HepG2 (cell line): ENCODE results near the gene PPP1R13B. TPM values are rescaled to one million over a fixed set of nuclear protein-coding genes. Genes with fewer than 3 reads are reported as not detected.

Source experiments
- ATAC-seq: fragments of 200-7000 bp; cut with Tn5 transposase; 3 replicates; pipeline ENCODE4 v1.9.1; 2020; ENCODE audit warnings: mild to moderate bottlenecking, moderate library complexity
- Bru-seq: library from RNA; stranded (reverse); fragments of 400-500 nt; gene quantifications from one replicate; lab custom pipeline; 2021; lab: Mats Ljungman, UMichigan
- BruChase-seq, 2 experiments: library from RNA; stranded (reverse); fragments of 400-500 nt; gene quantifications; one replicate each; lab custom pipeline; 2021; lab: Mats Ljungman, UMichigan
- BruUV-seq: library from RNA; stranded (reverse); fragments of 400-500 nt; replicated peaks from 2 replicates; lab custom pipeline; 2021; lab: Mats Ljungman, UMichigan
- CTCF ChIA-PET: fragments of 300-600 bp; formaldehyde crosslinking; extraction: SDS; loops from one replicate; lab custom pipeline; 2021; ENCODE audit warnings: low total read pairs, inconsistent platforms, low intra/inter-chr PET ratio; lab: Yijun Ruan, JAX
- POLR2A ChIA-PET: fragments of 350-600 bp; sonication (Branson Sonifier 250); formaldehyde crosslinking; loops from one replicate; lab custom pipeline; 2020; ENCODE audit warnings: antibody characterized with exemption, inconsistent platforms; lab: Yijun Ruan, JAX
- DNase-seq: peaks from one replicate; pipeline ENCODE4 v3.0.0-alpha.2; 2015; ENCODE audit warnings: low spot score
- FAIRE-seq: peaks from 3 replicates; lab custom pipeline; 2011; peaks lifted over from hg19 to GRCh38; lab: Jason Lieb, UNC
- H2AFZ ChIP-seq: one replicate; pipeline ENCODE4 v1.6.1; 2011; ENCODE audit warnings: low read length, inconsistent platforms
- H3K27ac ChIP-seq: fragments of 300-600 bp; 3 replicates; pipeline ENCODE4 v1.8.0; 2011; ENCODE audit warnings: mixed run types, mild to moderate bottlenecking, mixed read lengths, low read length, inconsistent platforms; ENCODE audit not compliant: insufficient read depth; ENCODE audit errors: extremely low read length
- H3K27me3 ChIP-seq, 2 experiments: fragments of 200-600 bp in 1 of 2; 2 replicates in 1 of 2; 3 replicates in 1 of 2; pipeline versions ENCODE4 v1.6.0 to v1.8.0; 2011; ENCODE audit warnings: low read length in 2 of 2, mild to moderate bottlenecking in 2 of 2, moderate library complexity in 2 of 2, inconsistent platforms in 1 of 2; ENCODE audit not compliant: insufficient read depth in 2 of 2, control insufficient read depth in 1 of 2
- H3K36me3 ChIP-seq, 2 experiments: fragments of 200-600 bp in 1 of 2; replicated peaks in 1 of 2; 2 replicates in 1 of 2; 3 replicates in 1 of 2; pipeline versions ENCODE4 v1.5.1 to v1.8.0; 2011; ENCODE audit warnings: low read length in 2 of 2, inconsistent platforms in 1 of 2; ENCODE audit not compliant: insufficient read depth in 2 of 2, control insufficient read depth in 1 of 2
- H3K4me1 ChIP-seq: 2 replicates; pipeline ENCODE4 v1.5.1; 2012; ENCODE audit warnings: low read length, inconsistent platforms; ENCODE audit not compliant: insufficient read depth
- H3K4me2 ChIP-seq: 2 replicates; pipeline ENCODE4 v1.6.0; 2011; ENCODE audit warnings: low read depth, low read length, inconsistent platforms
- H3K4me3 ChIP-seq, 3 experiments: fragments of 200-600 bp in 1 of 3; sonication (generic), shearing (Covaris generic) in 1 of 3; replicated peaks in 1 of 3; 2 replicates each; pipeline ENCODE4 v1.5.1; 2011 to 2016; ENCODE audit warnings: low read length in 3 of 3, inconsistent platforms in 2 of 3, low read depth in 2 of 3, mild to moderate bottlenecking in 2 of 3, control low read depth in 1 of 3, mixed read lengths in 1 of 3; ENCODE audit not compliant: insufficient read depth in 1 of 3
- H3K79me2 ChIP-seq: one replicate; pipeline ENCODE4 v1.6.1; 2011; ENCODE audit warnings: low read length, inconsistent platforms; ENCODE audit not compliant: insufficient read depth
- H3K9ac ChIP-seq: 2 replicates; pipeline ENCODE4 v1.6.0; 2011; ENCODE audit warnings: mild to moderate bottlenecking, low read depth, low read length, inconsistent platforms; ENCODE audit not compliant: insufficient read depth
- H3K9me3 ChIP-seq: 2 replicates; pipeline ENCODE4 v1.5.1; 2012; ENCODE audit warnings: mild to moderate bottlenecking, low read length
- H4K20me1 ChIP-seq: 2 replicates; pipeline ENCODE4 v1.6.0; 2011; ENCODE audit warnings: inconsistent platforms, mild to moderate bottlenecking, low read length, moderate library complexity; ENCODE audit not compliant: insufficient read depth
- AGO1 ChIP-seq: fragments of 200-400 bp; formaldehyde crosslinking; IDR thresholded peaks from 2 replicates; pipeline ENCODE4 v1.6.1; 2017; ENCODE audit warnings: mild to moderate bottlenecking, low read depth, low read length, moderate library complexity; ENCODE audit not compliant: poor library complexity, severe bottlenecking
- AGO2 ChIP-seq: fragments of 200-400 bp; formaldehyde crosslinking; optimal IDR thresholded peaks from 2 replicates; pipeline ENCODE3; 2017; ENCODE audit warnings: mild to moderate bottlenecking, low read depth, low read length, moderate library complexity
- ASH2L ChIP-seq: fragments of 300-600, 200-600 bp; sonication (generic); IDR thresholded peaks from 2 replicates; pipeline ENCODE4 v1.7.0; 2017; ENCODE audit warnings: low read depth, mild to moderate bottlenecking, moderate library complexity, mixed read lengths, low read length; ENCODE audit not compliant: insufficient read length
- CREM ChIP-seq, 2 experiments: sonication (generic) in 1 of 2; formaldehyde crosslinking in 1 of 2; IDR thresholded peaks; 2 replicates each; pipeline versions ENCODE4 v1.4.0 to v1.6.1; 2016 to 2020; ENCODE audit warnings: antibody characterized with exemption in 1 of 2, mild to moderate bottlenecking in 1 of 2, missing genetic modification reagents in 1 of 2
- MAZ ChIP-seq, 2 experiments: sonication (generic) in 1 of 2; formaldehyde crosslinking in 1 of 2; IDR thresholded peaks; 2 replicates each; pipeline versions ENCODE4 v1.5.0 to v1.6.1; 2012 to 2020; ENCODE audit warnings: low read depth in 2 of 2, mild to moderate bottlenecking in 2 of 2, borderline replicate concordance in 1 of 2, improper control_type of control experiment in 1 of 2, low read length in 1 of 2, missing genetic modification reagents in 1 of 2, moderate library complexity in 1 of 2
- POGZ ChIP-seq: sonication (generic); formaldehyde crosslinking; IDR thresholded peaks from 2 replicates; pipeline ENCODE4 v1.4.0; 2020; ENCODE audit warnings: mild to moderate bottlenecking, missing genetic modification reagents
- POLR2A ChIP-seq, 2 experiments: IDR thresholded peaks; 2 replicates each; pipeline ENCODE4 v1.6.1; 2011; ENCODE audit warnings: low read depth in 2 of 2, low read length in 2 of 2, mild to moderate bottlenecking in 1 of 2, moderate library complexity in 1 of 2; ENCODE audit not compliant: insufficient read depth in 1 of 2
- PPARG ChIP-seq: conservative IDR thresholded peaks from 2 replicates; pipeline ENCODE4 v1.6.1; 2016; ENCODE audit warnings: missing biosample characterization, missing genetic modification reagents
- TMF1 ChIP-seq: sonication (generic); formaldehyde crosslinking; IDR thresholded peaks from 2 replicates; pipeline ENCODE4 v1.8.1; 2022; ENCODE audit warnings: low read depth, missing genetic modification reagents
- YEATS2 ChIP-seq: sonication (generic); formaldehyde crosslinking; IDR thresholded peaks from 2 replicates; pipeline ENCODE4 v1.4.0; 2020; ENCODE audit warnings: missing genetic modification reagents, borderline replicate concordance
- ZBTB8A ChIP-seq: sonication (generic); formaldehyde crosslinking; IDR thresholded peaks from 2 replicates; pipeline ENCODE4 v1.4.0; 2020; ENCODE audit warnings: mild to moderate bottlenecking, low read depth, missing genetic modification reagents, borderline replicate concordance
- ZFY ChIP-seq: sonication (generic); formaldehyde crosslinking; IDR thresholded peaks from 2 replicates; pipeline ENCODE4 v1.4.0; 2020; ENCODE audit warnings: missing genetic modification reagents
- ZNF263 ChIP-seq: sonication (generic); formaldehyde crosslinking; IDR thresholded peaks from 2 replicates; pipeline ENCODE4 v1.4.0; 2020; ENCODE audit warnings: missing genetic modification reagents
- ZNF280B ChIP-seq: sonication (generic); formaldehyde crosslinking; IDR thresholded peaks from 2 replicates; pipeline ENCODE4 v1.5.0; 2020; ENCODE audit warnings: missing genetic modification reagents, mild to moderate bottlenecking, borderline replicate concordance
- ZNF354B ChIP-seq: sonication (generic); formaldehyde crosslinking; IDR thresholded peaks from 2 replicates; pipeline ENCODE4 v1.8.0; 2022; ENCODE audit warnings: mild to moderate bottlenecking, missing genetic modification reagents
- ZNF547 ChIP-seq: sonication (generic); formaldehyde crosslinking; IDR thresholded peaks from 2 replicates; pipeline ENCODE4 v1.5.1; 2020; ENCODE audit warnings: mild to moderate bottlenecking, missing genetic modification reagents
- WGBS: methylation state at CpG from one replicate; pipeline ENCODE4 v1.1.6; 2017; ENCODE audit warnings: low lambda C conversion rate; 5-methylcytosine and 5-hydroxymethylcytosine counted together
- in situ Hi-C: cut with HindIII; loops from 2 replicates; pipeline ENCODE4 v1.10.0; 2017; ENCODE audit warnings: low pct_unique_long_range_greater_than_20kb; ENCODE audit not compliant: extremely low pct_ligation_motif_present
- intact Hi-C: fragments of 100-400 bp; cut with micrococcal nuclease; formaldehyde crosslinking; loops from one replicate; pipeline ENCODE4 v1.10.0; 2022; ENCODE audit not compliant: unreplicated experiment
- long read RNA-seq, 2 experiments: library from RNA in 1 of 2; library from polyadenylated mRNA in 1 of 2; stranded (forward) in 1 of 2; unstranded in 1 of 2; transcript quantifications; one replicate each; pipeline ENCODE4 v2.0.0, GENCODE V29; 2019 to 2022
- polyA minus RNA-seq, 3 experiments: library from RNA; depleted of rRNA, polyadenylated mRNA; stranded (reverse); fragments of >200 nt; gene quantifications; 2 replicates each; pipeline ENCODE4 v1.2.3, GENCODE V29; 2011; ENCODE audit warnings: low replicate concordance in 1 of 3
- polyA plus RNA-seq, 8 experiments: library from polyadenylated mRNA; depleted of rRNA in 3 of 8; stranded (reverse) in 7 of 8; unstranded in 1 of 8; fragments of >200 nt; fragmentation: Illumina TruSeq in 4 of 8; extraction: Trizol in 4 of 8; gene quantifications; 2 replicates each; pipeline versions ENCODE4 v1.2.1 to v1.2.3, GENCODE V29; 2011 to 2016; ENCODE audit warnings: low read depth in 4 of 8, missing spikeins in 1 of 8, mixed read lengths in 1 of 8; ENCODE audit not compliant: insufficient read depth in 1 of 8
- total RNA-seq, 5 experiments: library from RNA; depleted of rRNA; stranded (reverse); fragments of >200 nt; fragmentation: Illumina TruSeq; extraction: Trizol; gene quantifications; 2 replicates each; pipeline ENCODE4 v1.2.3, GENCODE V29; 2016; ENCODE audit warnings: low read depth in 1 of 5

PPP1R13B gene
- total RNA-seq (2016; rRNA removed; fragmentation: Illumina TruSeq; extraction: Trizol) = 5.3 and 9.4 TPM in 2 replicates
- total RNA-seq (2016; cell fraction: cytosol; rRNA removed; fragmentation: Illumina TruSeq; extraction: Trizol; ENCODE audit: low read depth) = 36.5 and 44.3 TPM in 2 replicates
- 5.9 and 7.8 TPM in 2 replicates for total RNA-seq (2016; cell fraction: insoluble cytoplasmic fraction; rRNA removed; fragmentation: Illumina TruSeq; extraction: Trizol)
- 11.4 and 12.4 TPM in 2 replicates for total RNA-seq (2016; cell fraction: membrane; rRNA removed; fragmentation: Illumina TruSeq; extraction: Trizol)
- total RNA-seq (2016; cell fraction: nucleus; rRNA removed; fragmentation: Illumina TruSeq; extraction: Trizol) = 13.0 and 13.3 TPM in 2 replicates
- polyA plus RNA-seq (2011; rRNA removed) = 4.6 and 5.3 TPM in 2 replicates
- polyA plus RNA-seq (2011; cell fraction: cytosol; rRNA removed) = 2.9 and 3.0 TPM in 2 replicates
- 20.9 and 24.0 TPM in 2 replicates for polyA plus RNA-seq (2011; cell fraction: nucleus; rRNA removed)
- polyA plus RNA-seq (2012) = 5.1 and 6.3 TPM in 2 replicates
- polyA plus RNA-seq (2016; cell fraction: cytosol; fragmentation: Illumina TruSeq; extraction: Trizol; ENCODE audit: low read depth) = 2.2 and 2.3 TPM in 2 replicates
- 4.2 and 6.1 TPM in 2 replicates for polyA plus RNA-seq (2016; cell fraction: insoluble cytoplasmic fraction; fragmentation: Illumina TruSeq; extraction: Trizol; ENCODE audit: low read depth)
- polyA plus RNA-seq (2016; cell fraction: membrane; fragmentation: Illumina TruSeq; extraction: Trizol; ENCODE audit: low read depth) = 4.0 and 4.8 TPM in 2 replicates
- 33.9 and 35.1 TPM in 2 replicates for polyA plus RNA-seq (2016; cell fraction: nucleus; fragmentation: Illumina TruSeq; extraction: Trizol; ENCODE audit: insufficient read depth, low read depth)
- polyA minus RNA-seq (2011; rRNA and poly(A)+ RNA removed; ENCODE audit: low replicate concordance) = 8.5 and 13.6 TPM in 2 replicates
- 2.9 and 4.5 TPM in 2 replicates for polyA minus RNA-seq (2011; cell fraction: cytosol; rRNA and poly(A)+ RNA removed)
- polyA minus RNA-seq (2011; cell fraction: nucleus; rRNA and poly(A)+ RNA removed) = 14.5 and 21.1 TPM in 2 replicates
- percentile 57 among the genes with signal in this experiment for Bru-seq, nascent RNA
- percentile 67 among the genes with signal in this experiment for BruChase-seq, experiment 1, labeled RNA remaining after a 6-hour chase
- BruChase-seq, experiment 2, labeled RNA remaining after a 2-hour chase = percentile 65 among the genes with signal in this experiment
- long read RNA-seq, experiment 1, partial matches to known transcripts = 0 of 2 reads
- long read RNA-seq, experiment 1, other reads (novel, unspliced or antisense) = 1 of 2 reads
- long read RNA-seq, experiment 2, partial matches to known transcripts = 14 of 28 reads
- long read RNA-seq, experiment 2, other reads (novel, unspliced or antisense) = 13 of 28 reads

GRCh38 chr14:103847451-103848174 is at the start of gene PPP1R13B:
TSS of gene PPP1R13B (minus strand) at chr14:103847575. CDS start at chr14:103847307, 268 bp downstream.
- H2AFZ ChIP-seq = no peak within 1 kb of the TSS
- peaks cover 36% of the 10 kb centered on the region for H3K79me2 ChIP-seq
- ATAC-seq (peak; percentile 80), DNase-seq (peak; percentile 78), FAIRE-seq (no peak)
- 0% methylated on average over 18 of the region's 104 CpGs for WGBS
- H3K4me2 ChIP-seq = peak within 1 kb of the TSS; percentile 88
- H3K27me3 ChIP-seq = no peaks in the 10 kb centered on the region; a peak in 1 of 5 replicates
- H4K20me1 ChIP-seq = peaks cover 3% of the 10 kb centered on the region; the same call in 1 of the 2 replicates
- peaks cover 0 to 8% of the 10 kb centered on the region in 2 experiments; a peak in 1 of 5 replicates for H3K36me3 ChIP-seq
- intact Hi-C loops = loop anchor here (5.0 kb wide), 2 partner anchors 40 kb away; no protein-coding TSS in a partner anchor
- CTCF ChIA-PET = no interaction called here
- peak within 1 kb of the TSS; percentile 83 to 92 (median 88) for H3K4me3 ChIP-seq
- peak within 1 kb of the TSS; percentile 63 for H3K27ac ChIP-seq
- in situ Hi-C loops = no loop called here
- peaks cover 44% of the 10 kb centered on the region for H3K4me1 ChIP-seq
- peak within 1 kb of the TSS; percentile 77 for H3K9ac ChIP-seq
- H3K9me3 ChIP-seq = no peaks in the 10 kb centered on the region
- POLR2A ChIA-PET = interaction anchor here (1.9 to 3.0 kb wide), 2 partner anchors 28 to 32 kb away, joined by 4 to 18 read pairs; no protein-coding TSS in a partner anchor
- TSS peak; percentile 77 for BruUV-seq
- no peak for TF ChIP-seq ZNF280B (CRISPR knock-in tag)
- no peak for TF ChIP-seq TMF1 (CRISPR knock-in tag)
- peak; percentile 53 for TF ChIP-seq ASH2L
- peak in 1 of 2 experiments; percentile 82; a peak in 2 of 4 replicates for TF ChIP-seq POLR2A (IDR thresholded peaks at IDR 0.05; ENCODE audit: insufficient read depth in 1 of 2, low read depth in 2 of 2, low read length in 2 of 2)
- TF ChIP-seq ZNF263 = no peak
- TF ChIP-seq ZNF354B (CRISPR knock-in tag) = no peak
- no peak for TF ChIP-seq AGO2
- no peak for TF ChIP-seq PPARG (CRISPR knock-in tag)
- 0 out of 2 replicates have a peak, but pooled peaks have one; percentile 4 for TF ChIP-seq YEATS2
- TF ChIP-seq POGZ = no peak
- TF ChIP-seq ZBTB8A = no peak
- no peak for TF ChIP-seq CREM (IDR thresholded peaks at IDR 0.05)
- no peak for TF ChIP-seq CREM (CRISPR knock-in tag; IDR thresholded peaks at IDR 0.05)
- 0 out of 2 replicates have a peak, but pooled peaks have one; percentile 12 for TF ChIP-seq MAZ (IDR thresholded peaks at IDR 0.05; ENCODE audit: borderline replicate concordance, low read depth, low read length)
- TF ChIP-seq MAZ (CRISPR knock-in tag; IDR thresholded peaks at IDR 0.05; ENCODE audit: low read depth) = peak; percentile 89; the same call in 1 of the 2 replicates
- TF ChIP-seq ZNF547 (CRISPR knock-in tag) = no peak; the same call in 1 of the 2 replicates
- TF ChIP-seq ZFY (CRISPR knock-in tag) = 0 out of 2 replicates have a peak, but pooled peaks have one; percentile 9
- no peak for TF ChIP-seq AGO1
